CD4-positive, CD25-positive, alpha-beta regulatory T cell (primary cell): ENCODE data around the gene CXCL17. TPM values are rescaled to one million over a fixed set of nuclear protein-coding genes. Genes with fewer than 3 reads are reported as not detected.

ENCODE experiments used
- ATAC-seq, 2 donors: fragments of 150-1000 bp; cut with Tn5 transposase; one replicate each; pipeline ENCODE4 v1.10.0; 2021; ENCODE audit warnings: low read depth in 2 of 2, moderate number of reproducible peaks in 2 of 2, moderate library complexity in 1 of 2
- DNase-seq, 3 donors: peaks; one replicate each; pipeline versions ENCODE4 v3.0.0 to v3.0.0-alpha.2; 2012 to 2022; ENCODE audit warnings: mixed read lengths in 1 of 3
- H3K27ac ChIP-seq: one replicate; pipeline ENCODE4 v1.7.0; 2013; ENCODE audit warnings: mild to moderate bottlenecking, low read length; ENCODE audit not compliant: insufficient read depth, poor library complexity, severe bottlenecking
- H3K27me3 ChIP-seq: one replicate; pipeline ENCODE4 v1.7.0; 2013; ENCODE audit warnings: low read length; ENCODE audit not compliant: control insufficient read depth, insufficient read depth
- H3K36me3 ChIP-seq: one replicate; pipeline ENCODE4 v1.7.0; 2013; ENCODE audit warnings: mild to moderate bottlenecking, low read length, moderate library complexity; ENCODE audit not compliant: control insufficient read depth, insufficient read depth
- H3K4me1 ChIP-seq: 2 replicates; pipeline ENCODE4 v1.7.0; 2013; ENCODE audit warnings: mild to moderate bottlenecking, low read length; ENCODE audit not compliant: insufficient read depth, control insufficient read depth, poor library complexity, severe bottlenecking
- H3K4me3 ChIP-seq: one replicate; pipeline ENCODE4 v1.7.0; 2013; ENCODE audit warnings: low read depth, mild to moderate bottlenecking, low read length, moderate library complexity
- H3K9me3 ChIP-seq, 2 experiments: 1 replicate in 1 of 2; 2 replicates in 1 of 2; pipeline ENCODE4 v1.7.0; 2013; ENCODE audit warnings: low read length in 2 of 2, mild to moderate bottlenecking in 1 of 2, moderate library complexity in 1 of 2; ENCODE audit not compliant: control insufficient read depth in 2 of 2
- H3K27ac Mint-ChIP-seq, 3 donors: one replicate each; pipeline ENCODE4 v1.8.0; 2020 to 2022; ENCODE audit warnings: mild to moderate bottlenecking in 3 of 3, mixed read lengths in 3 of 3, moderate library complexity in 2 of 3
- H3K27me3 Mint-ChIP-seq: one replicate; pipeline ENCODE4 v1.8.0; 2022; ENCODE audit warnings: mild to moderate bottlenecking, mixed read lengths
- H3K36me3 Mint-ChIP-seq: one replicate; pipeline ENCODE4 v1.8.0; 2020; ENCODE audit warnings: mixed read lengths
- H3K4me1 Mint-ChIP-seq, 4 donors: one replicate each; pipeline ENCODE4 v1.8.0; 2020 to 2022; ENCODE audit warnings: mixed read lengths in 4 of 4, mild to moderate bottlenecking in 1 of 4
- H3K4me3 Mint-ChIP-seq, 4 donors: one replicate each; pipeline ENCODE4 v1.8.0; 2020 to 2022; ENCODE audit warnings: mild to moderate bottlenecking in 4 of 4, mixed read lengths in 4 of 4, moderate library complexity in 3 of 4
- H3K9me3 Mint-ChIP-seq, 7 donors: one replicate each; pipeline ENCODE4 v1.8.0; 2020 to 2022; ENCODE audit warnings: mixed read lengths in 7 of 7, mild to moderate bottlenecking in 3 of 7, moderate library complexity in 2 of 7
- polyA plus RNA-seq, 4 donors: library from polyadenylated mRNA; unstranded; fragments of 300-500 nt; fragmentation: Illumina TruSeq; gene quantifications; one replicate each; pipeline ENCODE4 v1.2.3, GENCODE V29; 2021
- total RNA-seq: library from RNA; stranded (reverse); gene quantifications from one replicate; pipeline ENCODE4 v1.2.3, GENCODE V29; 2022

Gene CXCL17
- total and polyA plus RNA-seq, 5 donors from 2014 or later: 0.28 TPM; not detected in 4

DNA sequence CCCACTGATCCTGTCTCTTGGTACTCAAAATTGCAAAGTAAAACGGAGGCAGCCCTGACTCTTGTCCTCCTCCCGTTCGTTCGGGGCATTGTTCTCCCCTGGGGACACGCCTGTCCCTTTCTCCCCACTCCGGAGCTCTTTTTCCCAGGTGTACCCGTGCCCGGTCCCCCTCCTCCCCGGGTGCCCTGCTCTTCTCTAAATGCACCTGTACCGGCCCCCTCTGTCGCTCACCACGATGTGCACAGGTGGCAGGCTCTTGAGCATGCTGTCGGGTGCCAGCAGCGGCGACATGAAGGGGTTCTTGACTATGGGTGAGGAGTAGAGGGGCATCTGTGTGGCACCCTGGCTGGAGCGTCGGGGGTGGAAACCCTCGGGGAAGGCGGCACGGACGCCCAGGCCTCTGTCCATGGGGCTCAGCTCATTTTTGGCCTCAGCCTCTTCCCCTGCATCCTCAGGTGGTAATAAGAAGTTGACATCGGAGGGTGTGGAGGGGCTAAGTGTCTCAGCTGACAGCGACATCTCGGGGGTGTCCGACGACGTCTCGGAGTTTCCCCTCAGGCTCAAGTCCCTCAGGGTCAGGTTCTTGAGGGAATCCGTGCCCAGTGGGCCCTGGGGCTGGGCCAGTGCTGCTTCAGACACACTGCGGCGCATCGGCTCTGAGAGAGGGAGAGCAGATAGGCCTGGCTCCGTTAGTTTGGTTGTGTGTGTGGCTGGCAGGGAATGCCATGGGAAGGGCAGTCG, 40.2 kb downstream of the CXCL17 start:
- Histone ChIP-seq H3K4me1 (peaks cover 20% of the 10 kb centered on the region), H3K27me3 (no peaks in the 10 kb centered on the region), H3K4me3 (peak overlapping the region; percentile 41), H3K27ac (peak overlapping the region; percentile 65), H3K9me3 (no peaks in the 10 kb centered on the region), H3K36me3 (peaks cover 5% of the 10 kb centered on the region)
- H3K4me1 Mint-ChIP-seq: peaks cover 5 to 42% (median 24%) of the 10 kb centered on the region in 4 donors
- no peak for DNase-seq
- no peaks in the 10 kb centered on the region for H3K9me3 Mint-ChIP-seq
- ATAC-seq: no peak
- peak overlapping the region; percentile 86 to 96 (median 90) for H3K4me3 Mint-ChIP-seq
- peak overlapping the region; percentile 56 to 92 (median 80) for H3K27ac Mint-ChIP-seq
- H3K36me3 Mint-ChIP-seq: peaks cover 9% of the 10 kb centered on the region
- H3K27me3 Mint-ChIP-seq: no peaks in the 10 kb centered on the region

DNA sequence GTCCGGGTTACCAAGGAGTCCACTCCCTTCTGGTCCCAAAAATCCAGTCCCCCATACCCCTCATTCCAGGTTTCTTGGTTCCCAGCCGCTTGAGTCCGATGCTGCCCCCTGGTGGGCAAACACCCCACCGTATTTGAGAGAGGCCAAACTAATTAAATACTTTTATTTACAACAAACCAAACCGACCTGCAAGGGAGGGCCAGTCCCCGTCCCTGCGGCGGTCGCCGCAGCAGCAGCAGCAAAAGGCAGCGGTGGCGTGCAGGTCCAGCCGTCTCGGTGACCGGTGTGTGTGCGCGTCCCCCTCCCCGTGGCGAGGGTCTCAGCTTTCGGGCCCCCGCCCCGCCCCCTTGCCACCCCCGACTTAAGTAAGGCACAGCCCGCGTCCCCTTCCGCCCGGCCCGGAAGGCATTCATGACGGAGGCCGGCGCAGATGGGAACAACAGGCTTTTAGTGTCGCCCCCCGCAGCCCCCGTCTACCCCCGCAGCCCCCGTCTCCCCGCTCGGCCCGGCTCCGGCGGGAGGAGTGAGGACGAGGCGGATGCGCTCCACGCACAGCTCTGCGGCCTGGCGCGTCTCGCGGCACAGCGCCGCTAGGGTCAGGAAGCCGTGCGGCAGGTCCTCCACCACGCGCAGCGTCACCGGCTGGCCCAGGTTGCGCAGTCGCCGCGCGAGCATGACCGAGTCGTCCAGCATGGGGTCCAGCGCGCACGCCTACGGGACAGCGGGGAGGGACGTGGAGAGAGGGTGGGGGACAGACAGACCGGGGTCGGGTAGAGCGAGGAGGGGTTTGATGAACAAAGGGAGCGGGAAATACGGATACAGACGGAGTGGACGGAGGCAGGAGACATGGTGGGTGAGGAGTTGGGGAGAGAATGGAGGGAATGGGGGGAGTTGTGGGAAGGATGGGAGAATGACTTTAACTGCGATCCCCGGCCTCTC, 41.1 kb downstream of the CXCL17 start:
- Mint-ChIP-seq H3K36me3 (peaks cover 7% of the 10 kb centered on the region), H3K9me3 (no peaks in the 10 kb centered on the region), H3K27me3 (no peaks in the 10 kb centered on the region), H3K27ac (peak overlapping the region; percentile 80 to 92 (median 80)), H3K4me1 (peaks cover 14 to 51% (median 32%) of the 10 kb centered on the region in 4 donors), H3K4me3 (peak overlapping the region; percentile 86 to 96 (median 90))
- H3K27ac ChIP-seq: peak overlapping the region; percentile 65
- H3K4me1 ChIP-seq: peaks cover 28% of the 10 kb centered on the region
- ATAC-seq (peak; percentile 69 to 75), DNase-seq (peak; percentile 64 to 78 (median 66))
- H3K9me3 ChIP-seq: no peaks in the 10 kb centered on the region
- peak overlapping the region; percentile 53 for H3K4me3 ChIP-seq
- H3K36me3 ChIP-seq: peaks cover 5% of the 10 kb centered on the region
- no peaks in the 10 kb centered on the region for H3K27me3 ChIP-seq

DNA sequence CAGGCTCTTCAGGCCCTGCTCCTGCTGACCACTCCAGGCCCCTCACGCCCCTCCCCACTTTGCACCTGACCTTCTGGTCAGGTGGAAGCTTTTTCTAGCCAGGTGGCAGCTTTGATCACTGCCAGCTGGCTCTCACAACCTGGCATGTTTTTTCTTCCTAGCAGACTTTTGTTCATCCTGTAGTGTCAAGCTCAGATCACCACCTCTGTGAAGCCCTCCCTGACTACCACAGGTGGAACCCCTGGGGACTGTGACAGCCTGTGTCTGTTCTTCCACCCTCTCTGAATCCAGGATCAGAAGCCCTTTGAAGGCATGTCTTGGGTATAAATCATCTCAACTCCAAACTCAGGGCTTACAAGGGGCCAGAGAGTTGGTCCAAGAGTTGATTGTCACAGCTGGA, 42.3 kb downstream of the CXCL17 start:
- Mint-ChIP-seq H3K9me3 (no peaks in the 10 kb centered on the region), H3K27me3 (no peaks in the 10 kb centered on the region), H3K36me3 (peaks cover 7% of the 10 kb centered on the region), H3K27ac (peak overlapping the region in 2 of 3 donors; percentile 80 to 93), H3K4me3 (peak overlapping the region; percentile 80 to 93 (median 84)), H3K4me1 (peaks cover 15 to 55% (median 38%) of the 10 kb centered on the region in 4 donors)
- Histone ChIP-seq H3K4me1 (peaks cover 33% of the 10 kb centered on the region), H3K27ac (no peak overlapping the region), H3K4me3 (no peak overlapping the region), H3K27me3 (no peaks in the 10 kb centered on the region), H3K36me3 (peaks cover 3% of the 10 kb centered on the region), H3K9me3 (no peaks in the 10 kb centered on the region)
- DNase-seq: no peak
- no peak for ATAC-seq

DNA sequence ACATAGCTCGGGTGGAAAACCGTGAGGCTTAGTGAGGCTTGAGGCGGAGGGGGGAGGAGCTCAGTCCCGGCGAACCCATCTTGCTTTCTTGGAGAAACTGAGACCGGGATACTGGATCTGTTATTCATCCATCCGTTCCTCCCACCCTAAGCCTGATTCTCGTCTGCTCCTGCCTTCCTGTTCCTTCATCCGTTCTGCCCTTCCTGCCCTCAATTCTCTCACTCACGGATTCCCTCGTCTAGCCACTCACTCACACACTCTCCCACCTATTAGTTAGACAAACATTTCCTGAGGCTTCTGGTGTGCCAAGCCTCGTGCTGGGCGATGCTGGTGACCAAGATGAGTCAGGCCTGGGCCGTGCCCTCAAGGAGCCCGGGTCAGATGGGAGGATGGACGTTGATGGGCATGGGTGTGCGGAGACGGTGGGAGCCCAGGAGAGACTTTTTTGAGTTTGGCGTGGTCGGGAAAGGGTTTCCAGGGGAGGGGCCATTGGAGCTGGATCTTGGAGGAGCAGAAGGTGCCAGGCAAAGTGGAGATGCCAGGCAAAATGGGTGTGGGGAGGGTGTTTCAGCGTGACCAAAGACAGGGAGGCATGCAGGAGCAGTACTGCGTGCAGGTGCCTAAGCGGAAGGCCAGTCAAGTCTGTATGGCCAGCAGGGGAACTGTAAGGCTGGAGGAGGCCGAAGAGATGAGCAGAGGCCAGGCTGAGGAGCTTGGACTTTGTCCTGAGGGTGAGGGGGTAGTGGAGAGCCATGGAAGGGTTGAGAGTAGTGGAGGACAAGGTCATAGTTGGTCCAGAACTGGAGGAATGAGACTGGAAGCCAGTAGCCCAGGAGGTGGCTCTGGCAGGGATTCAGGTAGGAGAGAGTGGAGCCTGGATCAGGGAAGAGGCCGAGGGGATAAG, 45.2 kb downstream of the CXCL17 start:
- H3K9me3 Mint-ChIP-seq: no peaks in the 10 kb centered on the region
- Histone ChIP-seq H3K4me1 (peaks cover 33% of the 10 kb centered on the region), H3K27me3 (no peaks in the 10 kb centered on the region), H3K27ac (peak overlapping the region; percentile 65), H3K36me3 (no peaks in the 10 kb centered on the region), H3K4me3 (peak overlapping the region; percentile 95), H3K9me3 (no peaks in the 10 kb centered on the region)
- peak overlapping the region; percentile 93 to 96 (median 94) for H3K4me3 Mint-ChIP-seq
- peaks cover 6% of the 10 kb centered on the region for H3K27me3 Mint-ChIP-seq
- H3K27ac Mint-ChIP-seq: peak overlapping the region; percentile 88 to 97 (median 97)
- DNase-seq: no peak
- H3K4me1 Mint-ChIP-seq: peaks cover 15 to 57% (median 35%) of the 10 kb centered on the region in 4 donors
- ATAC-seq: no peak
- no peaks in the 10 kb centered on the region for H3K36me3 Mint-ChIP-seq

DNA sequence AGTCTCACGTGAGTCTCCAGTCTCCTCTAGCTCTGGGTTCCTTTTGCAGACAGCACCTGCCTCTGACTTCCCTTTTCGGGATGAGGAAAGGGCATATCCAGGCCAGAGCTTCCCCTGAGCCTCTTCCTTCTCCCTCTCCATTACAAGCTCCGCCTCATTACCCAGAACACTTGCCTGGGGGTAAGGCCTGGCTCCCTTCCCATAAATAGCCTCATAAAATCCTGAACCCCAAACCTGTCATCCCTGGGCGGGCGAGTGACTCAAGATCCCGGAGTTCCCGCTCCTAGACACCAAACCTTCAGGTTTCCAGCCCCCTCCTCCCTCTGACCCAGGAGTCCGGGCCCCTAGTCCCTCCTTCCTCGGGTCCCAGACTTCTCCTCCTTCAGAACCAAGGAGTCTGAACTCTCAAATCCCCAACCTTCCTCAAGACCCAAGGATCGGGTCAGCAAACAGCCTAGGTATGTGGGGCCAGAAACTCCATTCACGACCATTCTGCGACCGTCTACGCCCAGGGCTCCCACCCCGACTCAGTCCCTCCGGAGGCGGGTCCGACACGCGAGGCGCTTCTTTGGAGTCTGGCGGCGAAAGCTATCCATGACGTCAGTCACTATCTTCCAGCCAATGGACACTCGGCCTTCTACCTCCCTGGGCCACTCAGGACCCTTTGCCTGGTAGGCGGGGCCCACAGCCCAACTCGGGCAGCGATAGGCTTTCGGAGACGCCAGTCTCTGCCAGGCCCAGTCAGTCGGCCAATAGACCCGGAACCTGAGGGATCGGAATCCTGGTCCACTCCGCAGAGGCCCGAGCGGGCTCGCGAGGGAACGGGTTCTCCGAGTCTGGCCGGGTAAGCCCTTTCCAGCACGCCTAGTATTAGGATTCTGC, 46.1 kb downstream of the CXCL17 start:
- Histone ChIP-seq H3K36me3 (no peaks in the 10 kb centered on the region), H3K27ac (peak overlapping the region; percentile 65), H3K9me3 (no peaks in the 10 kb centered on the region), H3K4me3 (peak overlapping the region; percentile 95), H3K4me1 (peaks cover 27% of the 10 kb centered on the region), H3K27me3 (no peaks in the 10 kb centered on the region)
- Mint-ChIP-seq H3K27ac (peak overlapping the region; percentile 88 to 97 (median 97)), H3K4me3 (peak overlapping the region; percentile 93 to 96 (median 94)), H3K4me1 (peaks cover 15 to 48% (median 31%) of the 10 kb centered on the region in 4 donors), H3K36me3 (no peaks in the 10 kb centered on the region), H3K27me3 (peaks cover 13% of the 10 kb centered on the region), H3K9me3 (no peaks in the 10 kb centered on the region)
- ATAC-seq (peak; percentile 90 to 92), DNase-seq (peak; percentile 87 to 97 (median 90))

DNA sequence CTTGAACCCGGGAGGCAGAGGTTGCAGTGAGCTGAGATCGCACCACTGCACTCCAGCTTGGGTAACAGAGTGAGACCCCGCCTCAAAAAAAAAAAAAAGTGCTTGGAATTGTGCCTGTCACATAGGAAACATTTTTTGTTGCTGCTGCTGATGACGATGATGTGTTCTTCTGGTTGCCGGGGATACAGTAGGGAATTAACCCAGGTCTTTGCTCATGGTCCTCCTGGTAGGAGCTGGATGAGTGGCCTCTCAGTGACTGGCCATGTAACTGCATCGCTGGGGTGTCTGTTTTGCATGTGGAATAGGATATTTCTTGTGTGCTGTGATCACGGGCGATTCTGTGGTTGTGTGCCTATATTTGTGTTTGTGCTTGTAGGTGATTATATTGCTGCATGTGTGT, 48.0 kb downstream of the CXCL17 start:
- Mint-ChIP-seq H3K27ac (peak overlapping the region in 1 of 3 donors; percentile 23), H3K9me3 (no peaks in the 10 kb centered on the region), H3K4me1 (peaks cover 10 to 34% (median 19%) of the 10 kb centered on the region in 4 donors), H3K36me3 (no peaks in the 10 kb centered on the region), H3K4me3 (peak overlapping the region; percentile 11 to 93 (median 52)), H3K27me3 (peaks cover 20% of the 10 kb centered on the region)
- Histone ChIP-seq H3K4me3 (no peak overlapping the region), H3K27me3 (no peaks in the 10 kb centered on the region), H3K9me3 (no peaks in the 10 kb centered on the region), H3K27ac (no peak overlapping the region), H3K36me3 (no peaks in the 10 kb centered on the region), H3K4me1 (peaks cover 20% of the 10 kb centered on the region)
- no peak for DNase-seq
- ATAC-seq: no peak
